Stimulated activated naive CD8-positive, alpha-beta T cell treated with anti-CD3 and anti-CD28 coated beads, Interleukin-15, Interleukin-2, amounts not matched to agents 100 U/mL and 50 U/mL, for 24 hours (primary cell): ENCODE measurements around the gene ARAP2.

Source experiments
- ATAC-seq: fragments of 150-1000 bp; cut with Tn5 transposase; one replicate; pipeline ENCODE4 v1.10.0; 2021
- DNase-seq: peaks from one replicate; pipeline ENCODE4 v3.0.0; 2021

ARAP2 gene

DNA sequence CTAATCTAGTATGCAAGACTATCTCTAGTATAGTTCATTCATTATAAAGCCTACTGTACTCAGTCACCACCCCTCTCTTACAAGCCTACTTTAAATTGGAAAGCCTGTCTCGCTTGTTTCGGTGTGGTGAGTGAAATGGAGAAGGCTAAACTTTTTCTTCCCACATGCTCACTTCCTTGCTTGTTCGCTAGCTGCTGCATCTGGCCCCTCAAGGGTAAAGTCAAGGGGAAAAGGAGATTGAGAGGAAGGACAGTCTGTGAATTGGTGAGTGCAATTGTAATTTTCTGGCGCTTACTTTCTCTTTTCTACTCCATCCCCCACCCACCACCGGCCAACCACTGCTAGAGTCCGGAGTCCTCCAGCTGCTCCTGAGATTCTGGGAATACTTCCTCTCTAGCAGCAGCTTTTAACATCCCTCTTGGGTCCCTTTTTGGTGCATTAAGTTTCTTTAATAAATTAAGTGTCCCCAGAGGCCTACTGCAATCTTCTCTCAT lies 12.1 kb upstream of the ARAP2 start:
- DNase-seq (no peak), ATAC-seq (peak; percentile 69)

- ATAC-seq (peak; percentile 84), DNase-seq (peak; percentile 37)
Observed at GRCh38 chr4:36255577-36255976, 11.3 kb upstream of the ARAP2 start.

- ATAC-seq = no peak
Observed at GRCh38 chr4:36254371-36254770, 10.1 kb upstream of the ARAP2 start.

DNA sequence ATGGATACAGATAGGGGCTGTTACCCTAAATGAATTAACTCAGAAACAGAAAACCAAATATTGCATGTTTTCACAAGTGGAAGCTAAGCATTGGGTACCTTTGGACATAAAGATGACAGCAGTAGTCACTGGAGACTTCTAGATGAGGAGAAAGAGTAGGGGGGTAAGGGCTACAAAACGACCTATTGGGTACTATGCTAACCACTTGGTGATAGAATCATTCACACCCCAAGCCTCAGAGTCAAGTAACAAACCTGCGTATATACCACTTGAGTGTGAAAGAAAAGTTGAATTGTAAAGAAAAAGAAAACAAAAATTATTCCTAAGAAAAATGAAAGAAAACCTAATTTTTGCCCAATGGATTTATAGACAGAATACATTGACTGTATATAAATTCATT lies 7.7 kb upstream of the ARAP2 start:
- no peak for DNase-seq
- no peak for ATAC-seq

More at GRCh38 chr4:36254371-36254770, 10.1 kb upstream of the ARAP2 start:
- no peak for DNase-seq

DNA sequence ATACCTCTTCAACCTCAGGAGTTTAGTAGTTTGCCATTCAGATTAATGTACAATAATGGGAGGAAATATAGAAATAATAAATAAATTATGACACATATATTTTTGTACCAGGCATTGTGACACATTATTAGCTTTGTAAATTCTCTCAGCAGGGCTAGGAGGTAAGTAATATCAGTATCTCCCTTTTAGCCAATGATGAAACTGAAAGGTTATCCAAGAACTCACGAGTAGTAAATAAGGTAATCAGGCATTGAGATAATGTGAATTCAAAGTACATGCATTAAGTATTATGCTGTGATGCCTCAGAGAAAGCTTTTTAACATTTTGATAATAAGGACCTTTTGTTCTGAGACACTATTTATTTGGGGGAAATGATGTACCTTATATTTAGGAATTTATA lies 5.3 kb upstream of the ARAP2 start:
- no peak for ATAC-seq
- no peak for DNase-seq

- ATAC-seq = peak; percentile 37
- peak; percentile 63 for DNase-seq
Observed at GRCh38 chr4:36243355-36244256, 708 bp downstream of the ARAP2 start.

DNA sequence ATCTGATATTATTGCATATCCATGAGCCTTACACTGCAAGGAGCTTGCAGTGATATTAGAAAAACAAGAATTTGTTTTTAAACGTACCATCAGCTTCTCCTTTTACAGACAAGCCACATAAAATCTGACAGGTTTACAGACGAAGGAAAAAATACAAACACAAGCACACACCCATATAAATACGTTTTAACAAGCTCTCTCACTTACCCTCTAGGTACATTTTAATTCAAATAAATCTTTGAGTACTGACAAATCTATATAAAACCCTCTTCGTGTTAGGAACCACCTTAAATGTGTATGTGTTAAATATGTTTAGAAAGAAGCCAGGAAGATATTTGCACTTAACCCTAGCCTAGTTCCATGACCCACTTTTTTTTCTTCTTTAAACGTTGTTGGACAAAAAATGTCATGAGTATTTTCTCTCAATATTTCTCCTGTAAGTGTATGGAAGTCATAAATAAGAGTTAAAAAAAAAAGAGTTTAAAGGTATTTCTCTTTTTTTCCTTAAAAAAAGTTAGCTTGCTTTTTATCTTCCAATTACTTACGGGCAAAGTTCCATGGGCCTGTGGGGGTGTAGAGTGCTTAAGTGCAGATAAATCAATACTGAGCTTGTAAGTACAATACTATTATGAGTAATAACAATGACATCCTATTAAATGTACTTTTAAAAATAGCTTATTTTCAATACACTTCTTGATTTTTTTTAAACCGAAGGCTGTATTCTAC lies 1.5 kb downstream of the ARAP2 start:
- ATAC-seq = no peak
- no peak for DNase-seq

GRCh38 chr4:36241771-36242170 lies 2.5 kb downstream of the ARAP2 start:
- no peak for ATAC-seq

GRCh38 chr4:36237366-36238313 lies 6.7 kb downstream of the ARAP2 start:
- ATAC-seq = peak; percentile 26
- DNase-seq = no peak

More at GRCh38 chr4:36241771-36242170, 2.5 kb downstream of the ARAP2 start:
- no peak for DNase-seq

DNA sequence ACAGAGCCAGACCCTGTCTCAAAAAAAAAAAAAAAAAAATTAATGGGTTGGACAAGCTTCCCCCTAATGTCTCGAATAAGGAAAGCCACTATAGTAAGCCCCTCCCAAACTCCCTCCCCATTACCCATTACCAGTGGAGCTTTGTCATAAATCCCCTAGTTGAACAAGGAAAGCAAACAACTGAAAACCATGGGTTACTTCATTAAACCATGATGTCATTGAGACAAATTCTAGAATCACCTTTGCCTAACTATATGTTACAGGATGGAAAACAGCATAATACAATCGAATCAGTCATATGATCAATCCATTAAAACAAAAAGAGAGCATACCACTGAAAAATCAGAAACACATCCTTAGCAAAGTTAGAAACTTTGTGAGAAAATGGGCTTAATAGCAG lies 8.2 kb downstream of the ARAP2 start:
- ATAC-seq = no peak
- DNase-seq = no peak

DNA sequence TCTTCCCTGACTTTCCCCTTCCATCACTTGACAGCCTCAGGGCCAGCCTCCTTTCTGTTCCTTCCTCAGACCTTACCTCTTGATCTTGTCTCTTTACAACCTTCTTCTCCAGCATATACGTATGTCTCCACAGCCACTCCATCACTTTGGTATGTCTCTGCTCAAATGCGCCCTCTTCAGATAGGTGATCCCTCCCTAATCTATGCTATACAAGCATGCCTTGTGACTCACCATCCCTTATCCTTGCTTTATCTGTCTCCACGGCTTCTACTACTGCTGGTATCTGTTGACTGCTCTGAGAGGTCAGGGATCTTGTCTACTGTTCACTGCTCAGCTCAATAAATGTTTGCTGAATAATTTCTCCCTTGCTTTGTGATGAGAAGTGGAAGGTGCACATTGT lies 9.0 kb downstream of the ARAP2 start:
- ATAC-seq (no peak), DNase-seq (no peak)

DNA sequence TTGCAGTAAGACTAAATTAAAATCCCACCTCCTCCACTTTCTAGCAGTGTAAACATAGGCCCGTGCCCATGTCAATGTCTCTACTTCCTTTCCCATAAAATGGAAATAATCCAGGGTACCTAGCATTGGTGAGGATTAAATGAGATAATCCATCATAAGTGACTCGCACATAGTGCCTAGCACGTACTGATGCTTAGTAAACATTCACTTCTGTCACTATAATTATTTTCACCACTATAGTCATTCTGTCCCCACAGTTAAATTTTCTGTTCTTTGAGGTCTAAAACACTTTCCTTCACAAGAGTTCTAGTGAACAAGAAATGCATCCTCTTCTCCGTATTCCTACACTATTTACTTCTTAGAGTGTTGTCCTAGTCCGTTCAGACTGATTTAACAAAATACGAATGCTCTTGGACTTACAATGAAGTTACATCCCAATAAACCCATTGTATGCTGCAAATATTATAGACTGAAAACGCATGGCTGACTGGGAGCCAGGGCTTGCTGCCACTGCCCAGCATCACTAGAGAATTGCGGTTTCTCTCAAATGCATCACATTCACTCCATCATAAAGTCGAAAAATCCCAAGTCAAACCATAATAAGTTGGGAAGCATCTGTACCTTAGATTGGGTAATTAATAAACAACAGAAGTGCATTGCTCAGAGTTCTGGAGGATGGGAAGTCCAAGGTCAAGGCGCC lies 10.6 kb downstream of the ARAP2 start:
- ATAC-seq (no peak), DNase-seq (no peak)

DNA sequence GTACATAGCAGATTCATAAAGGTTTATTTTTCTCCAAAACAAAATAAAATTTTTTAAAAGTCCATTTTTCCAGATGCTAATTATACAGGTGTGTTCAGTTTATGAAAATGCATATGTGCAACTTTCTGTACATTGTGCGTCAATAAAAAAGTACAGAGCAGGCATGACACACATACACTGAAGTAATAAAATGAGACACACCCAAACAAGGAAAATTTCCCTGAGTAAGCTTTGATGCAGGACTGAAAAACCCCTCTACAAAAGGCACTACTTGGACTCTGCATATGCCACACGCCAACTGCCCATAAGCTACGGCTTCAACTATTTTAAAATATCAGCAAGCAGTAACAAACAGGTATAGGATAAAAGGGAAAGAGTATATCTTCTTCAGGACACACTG lies 13.8 kb downstream of the ARAP2 start:
- no peak for ATAC-seq
- no peak for DNase-seq

DNA sequence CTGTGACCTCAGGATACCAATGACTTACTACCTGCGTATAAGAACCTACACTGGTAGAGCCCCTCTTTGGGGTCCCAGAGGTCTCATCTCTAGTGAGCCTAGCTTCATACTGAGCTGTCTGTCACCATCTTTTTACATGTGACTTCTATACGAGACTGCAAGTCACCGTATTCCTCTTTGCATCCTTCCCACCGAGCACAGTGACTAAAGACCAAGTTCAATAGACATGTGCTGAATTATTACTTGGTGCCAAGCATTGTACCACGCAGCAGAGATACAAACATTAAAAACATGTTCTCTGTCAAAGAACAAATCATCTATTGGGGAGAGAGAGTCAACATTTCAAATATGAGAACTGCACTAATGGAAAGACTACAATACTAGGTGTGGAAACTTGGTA lies 16.4 kb downstream of the ARAP2 start:
- DNase-seq = no peak
- no peak for ATAC-seq

DNA sequence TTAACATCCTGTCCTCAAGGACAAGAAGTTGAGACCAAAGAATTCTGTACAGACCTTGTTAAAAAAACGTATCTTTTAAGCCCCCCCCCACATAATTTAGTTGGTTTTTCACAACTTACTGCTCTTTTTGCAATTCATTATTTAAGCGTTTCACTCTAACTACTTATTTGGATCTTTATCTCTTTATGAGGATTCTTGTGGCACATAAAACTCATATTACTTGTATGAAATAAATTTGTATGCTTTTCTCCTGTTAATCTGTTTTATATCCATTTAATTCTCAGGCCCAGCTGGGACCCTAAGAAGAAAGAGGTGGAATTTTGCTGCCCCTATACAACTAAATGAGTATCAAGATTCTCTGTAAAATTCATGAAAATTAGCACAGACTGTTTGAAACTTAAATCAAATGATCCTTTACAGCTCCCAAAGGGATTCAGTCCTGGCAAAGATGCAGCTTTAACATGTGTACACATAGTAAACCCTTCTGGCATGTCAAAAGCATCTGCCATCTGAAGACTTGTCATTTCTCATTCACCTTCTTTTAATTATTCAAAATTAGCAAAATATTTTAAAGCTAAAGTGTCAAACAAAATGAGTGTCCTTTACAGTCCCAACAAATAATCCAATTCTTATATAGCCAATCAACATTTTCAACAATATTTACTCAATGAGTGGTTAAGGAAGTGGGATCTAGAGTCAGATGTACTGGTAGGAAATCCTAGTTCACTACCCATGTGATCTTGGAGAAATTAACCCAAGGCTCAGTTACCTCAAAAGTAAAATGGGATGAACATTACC lies 17.7 kb downstream of the ARAP2 start:
- DNase-seq = no peak
- ATAC-seq = no peak

- ATAC-seq (no peak), DNase-seq (no peak)
Observed at GRCh38 chr4:36224972-36225903, 19.1 kb downstream of the ARAP2 start.

GRCh38 chr4:36222702-36223101 lies 21.6 kb downstream of the ARAP2 start:
- DNase-seq (no peak), ATAC-seq (no peak)

GRCh38 chr4:36220776-36221175 lies 23.5 kb downstream of the ARAP2 start:
- DNase-seq (no peak), ATAC-seq (no peak)

- DNase-seq (no peak), ATAC-seq (no peak)
Observed at GRCh38 chr4:36218121-36218520, 26.2 kb downstream of the ARAP2 start.
